Memory B cell (primary cell): ENCODE data around the gene PRMT5.

Source experiments
- ATAC-seq: fragments of 150-1000 bp; cut with Tn5 transposase; 2 replicates; pipeline ENCODE4 v1.10.0; 2021; ENCODE audit warnings: low read depth, mild to moderate bottlenecking, moderate library complexity
- DNase-seq, 2 donors: peaks; one replicate each; pipeline ENCODE4 v3.0.0; 2022; ENCODE audit warnings: low spot score in 2 of 2
- H3K27ac Mint-ChIP-seq: one replicate; pipeline ENCODE4 v1.8.0; 2022; ENCODE audit warnings: mild to moderate bottlenecking, moderate library complexity, mixed read lengths
- H3K27me3 Mint-ChIP-seq: one replicate; pipeline ENCODE4 v1.8.0; 2022; ENCODE audit warnings: mixed read lengths
- H3K36me3 Mint-ChIP-seq: one replicate; pipeline ENCODE4 v1.8.0; 2022; ENCODE audit warnings: mild to moderate bottlenecking, mixed read lengths
- H3K4me1 Mint-ChIP-seq: one replicate; pipeline ENCODE4 v1.8.0; 2022; ENCODE audit warnings: mixed read lengths
- H3K4me3 Mint-ChIP-seq: one replicate; pipeline ENCODE4 v1.8.0; 2022; ENCODE audit warnings: mild to moderate bottlenecking, moderate library complexity, mixed read lengths
- H3K9me3 Mint-ChIP-seq: one replicate; pipeline ENCODE4 v1.8.0; 2022; ENCODE audit warnings: mixed read lengths

The PRMT5 gene

GRCh38 chr14:22884076-22884737, 45.0 kb downstream of the PRMT5 start:
- DNase-seq (no peak), ATAC-seq (no peak)
- Mint-ChIP-seq H3K36me3 (peaks cover 3% of the 10 kb centered on the region), H3K9me3 (no peaks in the 10 kb centered on the region), H3K4me1 (peaks cover 40% of the 10 kb centered on the region), H3K27ac (no peak overlapping the region), H3K27me3 (no peaks in the 10 kb centered on the region), H3K4me3 (no peak overlapping the region)

- Mint-ChIP-seq H3K27ac (peak within 1 kb of the TSS; percentile 19), H3K36me3 (peaks cover 9% of the 10 kb centered on the region), H3K4me3 (no peak within 1 kb of the TSS), H3K27me3 (no peaks in the 10 kb centered on the region), H3K9me3 (no peaks in the 10 kb centered on the region), H3K4me1 (peaks cover 40% of the 10 kb centered on the region)
- ATAC-seq (no peak), DNase-seq (no peak)
Observed at GRCh38 chr14:22883173-22883976, 45.8 kb downstream of the PRMT5 start, which contains the start of gene REM2. TSS of gene REM2 (plus strand) at chr14:22883222. CDS start at chr14:22883288, 66 bp downstream.

GRCh38 chr14:22882529-22883172, 46.5 kb downstream of the PRMT5 start:
- peaks cover 14% of the 10 kb centered on the region for H3K36me3 Mint-ChIP-seq
- H3K9me3 Mint-ChIP-seq, result no peaks in the 10 kb centered on the region
- peak in 1 of 2 donors; percentile 36 for DNase-seq
- no peak overlapping the region for H3K4me3 Mint-ChIP-seq
- H3K4me1 Mint-ChIP-seq, result peaks cover 35% of the 10 kb centered on the region
- H3K27ac Mint-ChIP-seq, result no peak overlapping the region
- no peaks in the 10 kb centered on the region for H3K27me3 Mint-ChIP-seq
- peak; percentile 18 for ATAC-seq

GRCh38 chr14:22882064-22882463, 47.1 kb downstream of the PRMT5 start:
- ATAC-seq (no peak), DNase-seq (no peak)
- Mint-ChIP-seq H3K27me3 (no peaks in the 10 kb centered on the region), H3K4me3 (no peak overlapping the region), H3K27ac (peak overlapping the region; percentile 19), H3K36me3 (peaks cover 16% of the 10 kb centered on the region), H3K4me1 (peaks cover 32% of the 10 kb centered on the region), H3K9me3 (no peaks in the 10 kb centered on the region)

- ATAC-seq, result no peak
- Mint-ChIP-seq H3K4me3 (no peak overlapping the region), H3K9me3 (no peaks in the 10 kb centered on the region), H3K36me3 (peaks cover 19% of the 10 kb centered on the region), H3K4me1 (peaks cover 18% of the 10 kb centered on the region), H3K27me3 (no peaks in the 10 kb centered on the region), H3K27ac (peak overlapping the region; percentile 11)
- DNase-seq, result no peak
Observed at GRCh38 chr14:22878271-22879246, 50.6 kb downstream of the PRMT5 start.

GRCh38 chr14:22877000-22877501, 52.1 kb downstream of the PRMT5 start:
- no peaks in the 10 kb centered on the region for H3K9me3 Mint-ChIP-seq
- no peak overlapping the region for H3K4me3 Mint-ChIP-seq
- no peak for ATAC-seq
- H3K4me1 Mint-ChIP-seq, result peaks cover 16% of the 10 kb centered on the region
- no peaks in the 10 kb centered on the region for H3K27me3 Mint-ChIP-seq
- peaks cover 20% of the 10 kb centered on the region for H3K36me3 Mint-ChIP-seq
- H3K27ac Mint-ChIP-seq, result no peak overlapping the region
- no peak for DNase-seq

GRCh38 chr14:22875748-22876319, 53.3 kb downstream of the PRMT5 start:
- no peaks in the 10 kb centered on the region for H3K27me3 Mint-ChIP-seq
- H3K9me3 Mint-ChIP-seq, result no peaks in the 10 kb centered on the region
- ATAC-seq (no peak), DNase-seq (no peak)
- no peak overlapping the region for H3K27ac Mint-ChIP-seq
- H3K4me1 Mint-ChIP-seq, result peaks cover 14% of the 10 kb centered on the region
- peaks cover 20% of the 10 kb centered on the region for H3K36me3 Mint-ChIP-seq
- no peak overlapping the region for H3K4me3 Mint-ChIP-seq

GRCh38 chr14:22875003-22875747, 54.0 kb downstream of the PRMT5 start:
- H3K4me3 Mint-ChIP-seq, result no peak overlapping the region
- H3K4me1 Mint-ChIP-seq, result peaks cover 15% of the 10 kb centered on the region
- no peaks in the 10 kb centered on the region for H3K9me3 Mint-ChIP-seq
- DNase-seq, result no peak
- H3K27ac Mint-ChIP-seq, result no peak overlapping the region
- no peaks in the 10 kb centered on the region for H3K27me3 Mint-ChIP-seq
- no peak for ATAC-seq
- H3K36me3 Mint-ChIP-seq, result peaks cover 20% of the 10 kb centered on the region

- H3K36me3 Mint-ChIP-seq, result peaks cover 6% of the 10 kb centered on the region
- no peaks in the 10 kb centered on the region for H3K27me3 Mint-ChIP-seq
- DNase-seq (no peak), ATAC-seq (no peak)
- no peaks in the 10 kb centered on the region for H3K9me3 Mint-ChIP-seq
- H3K4me3 Mint-ChIP-seq, result peak overlapping the region; percentile 92
- peaks cover 13% of the 10 kb centered on the region for H3K4me1 Mint-ChIP-seq
- peak overlapping the region; percentile 81 for H3K27ac Mint-ChIP-seq
Observed at GRCh38 chr14:22872833-22873520, 56.2 kb downstream of the PRMT5 start.

GRCh38 chr14:22872033-22872832, 56.9 kb downstream of the PRMT5 start:
- Mint-ChIP-seq H3K4me1 (peaks cover 13% of the 10 kb centered on the region), H3K27me3 (no peaks in the 10 kb centered on the region), H3K36me3 (peaks cover 5% of the 10 kb centered on the region), H3K4me3 (peak overlapping the region; percentile 92), H3K9me3 (no peaks in the 10 kb centered on the region), H3K27ac (peak overlapping the region; percentile 81)
- ATAC-seq (peak; percentile 22), DNase-seq (peak; percentile 68 to 78)

GRCh38 chr14:22871224-22872032, 57.7 kb downstream of the PRMT5 start, which contains the start of gene LRP10:
TSS of gene LRP10 (plus strand) at chr14:22871740. CDS start at chr14:22872304, 564 bp downstream.
- ATAC-seq, result peak; percentile 80
- H3K4me1 Mint-ChIP-seq, result peaks cover 13% of the 10 kb centered on the region
- H3K36me3 Mint-ChIP-seq, result peaks cover 4% of the 10 kb centered on the region
- H3K9me3 Mint-ChIP-seq, result no peaks in the 10 kb centered on the region
- H3K27ac Mint-ChIP-seq, result peak within 1 kb of the TSS; percentile 96
- no peaks in the 10 kb centered on the region for H3K27me3 Mint-ChIP-seq
- H3K4me3 Mint-ChIP-seq, result peak within 1 kb of the TSS; percentile 92
- peak; percentile 73 to 78 for DNase-seq
